ENCODE results near the gene MFSD12. TPM values are rescaled to one million over a fixed set of nuclear protein-coding genes. Genes with fewer than 3 reads are reported as not detected.

MFSD12 gene
- total and polyA plus RNA-seq, 4 donors = 9.5 to 47.7 (median 37.3) TPM

GRCh38 chr19:3526507-3527237 lies 30.7 kb downstream of the MFSD12 start:
- Histone ChIP-seq H3K27me3 (ENCODE audit: control insufficient read depth in 1 of 2, insufficient read depth in 2 of 2, low read length in 1 of 2) (no peaks in the 10 kb centered on the region), H3K4me3 (ENCODE audit: low read length in 2 of 2) (no peak overlapping the region), H3K27ac (ENCODE audit: low read depth in 1 of 2, low read length in 2 of 2) (no peak overlapping the region), H3K36me3 (ENCODE audit: control insufficient read depth in 1 of 2, insufficient read depth in 2 of 2, low read length in 1 of 2) (peaks cover 0 to 3% of the 10 kb centered on the region in 2 donors), H3K4me1 (ENCODE audit: control insufficient read depth in 1 of 2, insufficient read depth in 2 of 2, low read length in 2 of 2) (no peaks in the 10 kb centered on the region), H3K9me3 (ENCODE audit: control insufficient read depth, low read length) (no peaks in the 10 kb centered on the region)
- DNase-seq = no peak
- WGBS, 2 donors = 88 to 90% methylated on average over 26 to 28 of the region's 28 CpGs
- intact Hi-C loops (cut with DNase I) = no loop called here
- no peak for ATAC-seq (ENCODE audit: low FRiP score)

GRCh38 chr19:3524904-3525451 lies 32.4 kb downstream of the MFSD12 start:
- intact Hi-C loops (cut with DNase I) = no loop called here
- Histone ChIP-seq H3K4me3 (ENCODE audit: low read length in 2 of 2) (no peak overlapping the region), H3K27me3 (ENCODE audit: control insufficient read depth in 1 of 2, insufficient read depth in 2 of 2, low read length in 1 of 2) (no peaks in the 10 kb centered on the region), H3K9me3 (ENCODE audit: control insufficient read depth, low read length) (no peaks in the 10 kb centered on the region), H3K27ac (ENCODE audit: low read depth in 1 of 2, low read length in 2 of 2) (no peak overlapping the region), H3K36me3 (ENCODE audit: control insufficient read depth in 1 of 2, insufficient read depth in 2 of 2, low read length in 1 of 2) (no peaks in the 10 kb centered on the region), H3K4me1 (ENCODE audit: control insufficient read depth in 1 of 2, insufficient read depth in 2 of 2, low read length in 2 of 2) (no peaks in the 10 kb centered on the region)
- WGBS, 2 donors = 93 to 94% methylated on average over 20 of the region's 20 CpGs
- ATAC-seq (ENCODE audit: low FRiP score) (no peak), DNase-seq (no peak)

GRCh38 chr19:3524078-3524842 lies 33.1 kb downstream of the MFSD12 start:
- intact Hi-C loops (cut with DNase I) = no loop called here
- Histone ChIP-seq H3K4me1 (ENCODE audit: control insufficient read depth in 1 of 2, insufficient read depth in 2 of 2, low read length in 2 of 2) (no peaks in the 10 kb centered on the region), H3K36me3 (ENCODE audit: control insufficient read depth in 1 of 2, insufficient read depth in 2 of 2, low read length in 1 of 2) (no peaks in the 10 kb centered on the region), H3K9me3 (ENCODE audit: control insufficient read depth, low read length) (no peaks in the 10 kb centered on the region), H3K27ac (ENCODE audit: low read depth in 1 of 2, low read length in 2 of 2) (no peak overlapping the region), H3K27me3 (ENCODE audit: control insufficient read depth in 1 of 2, insufficient read depth in 2 of 2, low read length in 1 of 2) (no peaks in the 10 kb centered on the region), H3K4me3 (ENCODE audit: low read length in 2 of 2) (no peak overlapping the region)
- ATAC-seq (ENCODE audit: low FRiP score) = no peak
- no peak for DNase-seq
- WGBS, 2 donors = 89 to 91% methylated on average over 33 of the region's 33 CpGs

GRCh38 chr19:3523361-3524077 lies 33.9 kb downstream of the MFSD12 start:
- no peaks in the 10 kb centered on the region for H3K27me3 ChIP-seq (ENCODE audit: control insufficient read depth in 1 of 2, insufficient read depth in 2 of 2, low read length in 1 of 2)
- H3K27ac ChIP-seq (ENCODE audit: low read depth in 1 of 2, low read length in 2 of 2) = no peak overlapping the region
- WGBS, 2 donors = 86 to 88% methylated on average over 21 of the region's 21 CpGs
- DNase-seq (no peak), ATAC-seq (ENCODE audit: low FRiP score) (no peak)
- no peaks in the 10 kb centered on the region for H3K4me1 ChIP-seq (ENCODE audit: control insufficient read depth in 1 of 2, insufficient read depth in 2 of 2, low read length in 2 of 2)
- no peaks in the 10 kb centered on the region for H3K9me3 ChIP-seq (ENCODE audit: control insufficient read depth, low read length)
- intact Hi-C loops (cut with DNase I) = no loop called here
- H3K4me3 ChIP-seq (ENCODE audit: low read length in 2 of 2) = no peak overlapping the region
- H3K36me3 ChIP-seq (ENCODE audit: control insufficient read depth in 1 of 2, insufficient read depth in 2 of 2, low read length in 1 of 2) = no peaks in the 10 kb centered on the region

GRCh38 chr19:3522421-3523360 lies 34.7 kb downstream of the MFSD12 start:
- Histone ChIP-seq H3K27ac (ENCODE audit: low read depth in 1 of 2, low read length in 2 of 2) (no peak overlapping the region), H3K4me3 (ENCODE audit: low read length in 2 of 2) (no peak overlapping the region), H3K36me3 (ENCODE audit: control insufficient read depth in 1 of 2, insufficient read depth in 2 of 2, low read length in 1 of 2) (no peaks in the 10 kb centered on the region), H3K4me1 (ENCODE audit: control insufficient read depth in 1 of 2, insufficient read depth in 2 of 2, low read length in 2 of 2) (no peaks in the 10 kb centered on the region), H3K9me3 (ENCODE audit: control insufficient read depth, low read length) (no peaks in the 10 kb centered on the region), H3K27me3 (ENCODE audit: control insufficient read depth in 1 of 2, insufficient read depth in 2 of 2, low read length in 1 of 2) (no peaks in the 10 kb centered on the region)
- ATAC-seq (ENCODE audit: low FRiP score) (no peak), DNase-seq (no peak)
- intact Hi-C loops (cut with DNase I) = no loop called here
- WGBS, 2 donors = 90 to 92% methylated on average over 40 of the region's 40 CpGs

- ATAC-seq (ENCODE audit: low FRiP score) (no peak), DNase-seq (no peak)
- H3K27me3 ChIP-seq (ENCODE audit: control insufficient read depth in 1 of 2, insufficient read depth in 2 of 2, low read length in 1 of 2) = no peaks in the 10 kb centered on the region
- no peak overlapping the region for H3K4me3 ChIP-seq (ENCODE audit: low read length in 2 of 2)
- H3K9me3 ChIP-seq (ENCODE audit: control insufficient read depth, low read length) = no peaks in the 10 kb centered on the region
- H3K27ac ChIP-seq (ENCODE audit: low read depth in 1 of 2, low read length in 2 of 2) = no peak overlapping the region
- WGBS, 2 donors = 85 to 86% methylated on average over 7 of the region's 7 CpGs
- H3K36me3 ChIP-seq (ENCODE audit: control insufficient read depth in 1 of 2, insufficient read depth in 2 of 2, low read length in 1 of 2) = no peaks in the 10 kb centered on the region
- no peaks in the 10 kb centered on the region for H3K4me1 ChIP-seq (ENCODE audit: control insufficient read depth in 1 of 2, insufficient read depth in 2 of 2, low read length in 2 of 2)
- intact Hi-C loops (cut with DNase I) = no loop called here
Observed at GRCh38 chr19:3521104-3521445, 36.3 kb downstream of the MFSD12 start.

GRCh38 chr19:3520166-3521103 lies 37.0 kb downstream of the MFSD12 start:
- ATAC-seq (ENCODE audit: low FRiP score) = no peak
- intact Hi-C loops (cut with DNase I) = no loop called here
- no peak for DNase-seq
- WGBS, 2 donors = 83 to 85% methylated on average over 37 of the region's 37 CpGs
- no peaks in the 10 kb centered on the region for H3K4me1 ChIP-seq (ENCODE audit: control insufficient read depth in 1 of 2, insufficient read depth in 2 of 2, low read length in 2 of 2)
- no peaks in the 10 kb centered on the region for H3K9me3 ChIP-seq (ENCODE audit: control insufficient read depth, low read length)
- no peaks in the 10 kb centered on the region for H3K36me3 ChIP-seq (ENCODE audit: control insufficient read depth in 1 of 2, insufficient read depth in 2 of 2, low read length in 1 of 2)
- H3K27ac ChIP-seq (ENCODE audit: low read depth in 1 of 2, low read length in 2 of 2) = no peak overlapping the region
- no peaks in the 10 kb centered on the region for H3K27me3 ChIP-seq (ENCODE audit: control insufficient read depth in 1 of 2, insufficient read depth in 2 of 2, low read length in 1 of 2)
- no peak overlapping the region for H3K4me3 ChIP-seq (ENCODE audit: low read length in 2 of 2)

Data from aorta (tissue), 5 donors.